HepG2 (cell line): ENCODE data around the gene MAP2K7. TPM values are rescaled to one million over a fixed set of nuclear protein-coding genes. Genes with fewer than 3 reads are reported as not detected.

Experiments
- E2F5 ChIP-seq: sonication (generic); formaldehyde crosslinking; conservative IDR thresholded peaks from 2 replicates; pipeline ENCODE4 v1.4.0; 2020; ENCODE audit warnings: missing genetic modification reagents
- GLI4 ChIP-seq: sonication (generic); formaldehyde crosslinking; IDR thresholded peaks from 2 replicates; pipeline ENCODE4 v1.5.1; 2020; ENCODE audit warnings: missing genetic modification reagents, mild to moderate bottlenecking, moderate library complexity, borderline replicate concordance
- KDM5B ChIP-seq: sonication (generic); formaldehyde crosslinking; IDR thresholded peaks from 2 replicates; pipeline ENCODE4 v1.4.0; 2020; ENCODE audit warnings: missing genetic modification reagents, mild to moderate bottlenecking, borderline replicate concordance
- NCOR1 ChIP-seq: fragments of 200-600 bp; sonication (generic); IDR thresholded peaks from 2 replicates; pipeline ENCODE4 v1.7.0; 2017; ENCODE audit warnings: antibody characterized with exemption, low read length, borderline replicate concordance
- PBX2 ChIP-seq: IDR thresholded peaks from 2 replicates; pipeline ENCODE4 v1.6.1; 2016; ENCODE audit warnings: control low read depth
- PRPF4 ChIP-seq: fragments of 200-400 bp; formaldehyde crosslinking; IDR thresholded peaks from 2 replicates; pipeline ENCODE4 v1.6.1; 2016; ENCODE audit warnings: low read length, low read depth; ENCODE audit not compliant: poor library complexity, severe bottlenecking
- RAD21 ChIP-seq: fragments of 450-650 bp; formaldehyde crosslinking; IDR thresholded peaks from 2 replicates; pipeline ENCODE4 v1.5.0; 2020; ENCODE audit warnings: mild to moderate bottlenecking
- RNF2 ChIP-seq: fragments of 450-650 bp; conservative IDR thresholded peaks from 2 replicates; pipeline ENCODE4 v1.6.1; 2016; ENCODE audit warnings: low read depth
- SKI ChIP-seq: fragments of 450-650 bp; IDR thresholded peaks from one replicate; pipeline ENCODE4 v1.6.1; 2018; ENCODE audit warnings: mild to moderate bottlenecking; ENCODE audit not compliant: partially characterized antibody
- SMC3 ChIP-seq: IDR thresholded peaks from 2 replicates; pipeline ENCODE4 v1.6.1; 2011; ENCODE audit warnings: low read length, improper control_type of control experiment
- SNAPC2 ChIP-seq: sonication (generic); formaldehyde crosslinking; IDR thresholded peaks from 2 replicates; pipeline ENCODE4 v1.8.1; 2022; ENCODE audit warnings: mild to moderate bottlenecking, missing genetic modification reagents
- TEAD3 ChIP-seq: optimal IDR thresholded peaks from 2 replicates; pipeline ENCODE3; 2016; ENCODE audit warnings: borderline replicate concordance
- TIGD3 ChIP-seq: sonication (generic); formaldehyde crosslinking; IDR thresholded peaks from 2 replicates; pipeline ENCODE4 v1.5.1; 2020; ENCODE audit warnings: mild to moderate bottlenecking, missing genetic modification reagents, borderline replicate concordance
- TRIM24 ChIP-seq: sonication (generic); formaldehyde crosslinking; IDR thresholded peaks from 2 replicates; pipeline ENCODE4 v1.8.0; 2022; ENCODE audit warnings: mild to moderate bottlenecking, missing genetic modification reagents
- ZBTB34 ChIP-seq: sonication (generic); formaldehyde crosslinking; IDR thresholded peaks from 2 replicates; pipeline ENCODE4 v1.8.0; 2022; ENCODE audit warnings: mild to moderate bottlenecking, missing genetic modification reagents
- ZNF251 ChIP-seq: sonication (generic); formaldehyde crosslinking; IDR thresholded peaks from 2 replicates; pipeline ENCODE4 v1.9.0; 2021; ENCODE audit warnings: mild to moderate bottlenecking, missing genetic modification reagents
- ZNF550 ChIP-seq: sonication (generic); formaldehyde crosslinking; IDR thresholded peaks from 2 replicates; pipeline ENCODE4 v1.4.0; 2020; ENCODE audit warnings: mild to moderate bottlenecking, missing genetic modification reagents, borderline replicate concordance
- ZNF580 ChIP-seq: IDR thresholded peaks from 2 replicates; pipeline ENCODE4 v1.6.1; 2016; ENCODE audit warnings: low read depth, borderline replicate concordance
- ZNF703 ChIP-seq: sonication (generic); formaldehyde crosslinking; IDR thresholded peaks from 2 replicates; pipeline ENCODE4 v1.5.1; 2020; ENCODE audit warnings: missing genetic modification reagents, mild to moderate bottlenecking, moderate library complexity, borderline replicate concordance
- ZNF740 ChIP-seq: sonication (generic); formaldehyde crosslinking; IDR thresholded peaks from 2 replicates; pipeline ENCODE4 v1.4.0; 2020; ENCODE audit warnings: missing genetic modification reagents
- polyA plus RNA-seq, 8 experiments: library from polyadenylated mRNA; depleted of rRNA in 3 of 8; stranded (reverse) in 7 of 8; unstranded in 1 of 8; fragments of >200 nt; fragmentation: Illumina TruSeq in 4 of 8; extraction: Trizol in 4 of 8; gene quantifications; 2 replicates each; pipeline versions ENCODE4 v1.2.1 to v1.2.3, GENCODE V29; 2011 to 2016; ENCODE audit warnings: low read depth in 4 of 8, missing spikeins in 1 of 8, mixed read lengths in 1 of 8; ENCODE audit not compliant: insufficient read depth in 1 of 8
- total RNA-seq, 5 experiments: library from RNA; depleted of rRNA; stranded (reverse); fragments of >200 nt; fragmentation: Illumina TruSeq; extraction: Trizol; gene quantifications; 2 replicates each; pipeline ENCODE4 v1.2.3, GENCODE V29; 2016; ENCODE audit warnings: low read depth in 1 of 5
- TF ChIP-seq, protein P1 (sequence below): sonication (generic); formaldehyde crosslinking; IDR thresholded peaks from 2 replicates; pipeline ENCODE4 v1.5.0; 2020; ENCODE audit warnings: missing genetic modification reagents, mild to moderate bottlenecking, borderline replicate concordance

The MAP2K7 gene
- total and polyA plus RNA-seq, 2 of the 13 experiments (the other 11 are each of a cell fraction or from before 2014, with no cell fraction given) = 9.0 to 10.8 TPM

DNA sequence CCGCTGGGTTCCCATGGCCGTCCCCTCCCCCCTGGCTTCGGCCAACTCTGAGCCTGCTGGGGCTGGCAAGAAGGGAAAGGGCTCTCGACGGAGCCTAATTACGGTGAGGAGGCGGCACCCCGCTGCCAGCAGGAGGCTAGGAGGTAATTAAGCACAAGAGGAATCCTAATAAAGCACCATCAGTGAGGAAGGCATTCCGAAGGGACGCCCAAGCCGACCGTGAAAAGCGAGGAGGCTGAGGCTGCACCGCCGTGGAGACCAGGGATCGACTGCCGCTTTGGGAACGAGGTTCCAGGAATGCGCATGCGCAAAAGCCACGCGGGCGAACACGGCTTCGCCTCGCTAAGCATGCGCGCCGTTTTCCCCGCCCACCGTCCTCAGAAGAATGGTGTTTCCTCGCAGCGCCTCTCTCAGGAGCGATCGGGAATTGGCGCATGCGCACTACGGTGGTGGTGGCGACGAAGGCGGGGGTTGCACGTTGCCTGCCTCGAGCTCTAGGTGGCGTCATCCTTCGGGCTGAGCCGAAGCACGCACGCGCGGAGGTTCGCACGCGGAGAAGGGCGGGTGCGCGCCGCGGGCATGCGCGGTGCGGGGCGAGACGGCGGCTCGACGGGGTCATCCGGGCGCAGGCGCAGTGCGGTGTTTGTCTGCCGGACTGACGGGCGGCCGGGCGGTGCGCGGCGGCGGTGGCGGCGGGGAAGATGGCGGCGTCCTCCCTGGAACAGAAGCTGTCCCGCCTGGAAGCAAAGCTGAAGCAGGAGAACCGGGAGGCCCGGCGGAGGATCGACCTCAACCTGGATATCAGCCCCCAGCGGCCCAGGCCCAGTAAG, at the start of gene MAP2K7 (continued):
- TF ChIP-seq ZNF580 (CRISPR knock-in tag) = peak; percentile 94; the same call in 1 of the 2 replicates
- peak; percentile 95; the same call in 1 of the 2 replicates for TF ChIP-seq GLI4 (CRISPR knock-in tag)
- TF ChIP-seq ZNF550 (CRISPR knock-in tag) = no peak
- TF ChIP-seq ZBTB34 (CRISPR knock-in tag) = no peak
- peak; percentile 95 for TF ChIP-seq RNF2
- TF ChIP-seq, protein P1, sequence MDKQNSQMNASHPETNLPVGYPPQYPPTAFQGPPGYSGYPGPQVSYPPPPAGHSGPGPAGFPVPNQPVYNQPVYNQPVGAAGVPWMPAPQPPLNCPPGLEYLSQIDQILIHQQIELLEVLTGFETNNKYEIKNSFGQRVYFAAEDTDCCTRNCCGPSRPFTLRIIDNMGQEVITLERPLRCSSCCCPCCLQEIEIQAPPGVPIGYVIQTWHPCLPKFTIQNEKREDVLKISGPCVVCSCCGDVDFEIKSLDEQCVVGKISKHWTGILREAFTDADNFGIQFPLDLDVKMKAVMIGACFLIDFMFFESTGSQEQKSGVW = no peak
- TF ChIP-seq SMC3 = no peak; the same call in 1 of the 2 replicates
- peak; percentile 87 for TF ChIP-seq TEAD3 (CRISPR knock-in tag)
- TF ChIP-seq ZNF740 (CRISPR knock-in tag) = no peak
- 0 out of 2 replicates have a peak, but pooled peaks have one; percentile 85 for TF ChIP-seq TIGD3
- TF ChIP-seq KDM5B (CRISPR knock-in tag) = peak; percentile 84; the same call in 1 of the 2 replicates
- TF ChIP-seq PBX2 (CRISPR knock-in tag) = no peak
- no peak for TF ChIP-seq SNAPC2 (CRISPR knock-in tag)
- TF ChIP-seq NCOR1 = no peak; the same call in 1 of the 2 replicates
- TF ChIP-seq E2F5 (CRISPR knock-in tag) = peak; percentile 56; the same call in 1 of the 2 replicates
- no peak for TF ChIP-seq TRIM24 (CRISPR knock-in tag)
- TF ChIP-seq ZNF703 (CRISPR knock-in tag) = no peak
- no peak for TF ChIP-seq PRPF4
- TF ChIP-seq SKI = peak; percentile 15
- no peak for TF ChIP-seq ZNF251 (CRISPR knock-in tag)
- peak; percentile 72; the same call in 1 of the 2 replicates for TF ChIP-seq RAD21 (CRISPR knock-in tag)
